ENCODE measurements around the gene MAL.
"Not testable (repeated sequence)": the region's sequence is repeated elsewhere in the genome, so short reads cannot be mapped to it uniquely, and the experiment has no call there.

DNA sequence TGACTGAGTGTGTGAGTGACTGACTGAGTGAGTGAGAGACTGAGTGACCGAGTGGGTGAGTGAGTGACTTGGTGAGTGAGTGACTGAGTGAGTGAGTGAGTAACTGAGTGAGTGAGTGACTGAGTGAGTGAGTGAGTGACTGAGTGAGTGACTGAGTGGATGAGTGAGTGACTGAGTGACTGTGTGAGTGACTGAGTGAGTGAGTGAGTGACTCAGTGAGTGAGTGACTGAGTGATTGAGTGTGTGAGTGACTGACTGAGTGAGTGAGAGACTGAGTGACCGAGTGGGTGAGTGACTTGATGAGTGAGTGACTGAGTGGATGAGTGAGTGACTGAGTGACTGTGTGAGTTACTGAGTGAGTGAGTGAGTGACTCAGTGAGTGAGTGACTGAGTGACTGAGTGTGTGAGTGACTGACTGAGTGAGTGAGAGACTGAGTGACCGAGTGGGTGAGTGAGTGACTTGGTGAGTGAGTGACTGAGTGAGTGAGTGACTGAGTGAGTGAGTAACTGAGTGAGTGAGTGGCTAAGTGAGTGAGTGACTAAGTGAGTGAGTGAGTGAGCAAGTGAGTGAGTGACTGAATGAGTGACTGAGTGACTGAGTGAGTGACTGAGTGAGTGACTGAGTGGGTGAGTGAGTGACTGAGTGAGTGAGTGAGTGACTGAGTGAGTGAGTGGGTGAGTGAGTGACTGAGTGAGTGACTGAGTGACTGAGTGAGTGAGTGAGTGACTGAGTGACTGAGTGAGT lies 12.5 kb downstream of the MAL start:
- TF ChIP-seq, protein P1, sequence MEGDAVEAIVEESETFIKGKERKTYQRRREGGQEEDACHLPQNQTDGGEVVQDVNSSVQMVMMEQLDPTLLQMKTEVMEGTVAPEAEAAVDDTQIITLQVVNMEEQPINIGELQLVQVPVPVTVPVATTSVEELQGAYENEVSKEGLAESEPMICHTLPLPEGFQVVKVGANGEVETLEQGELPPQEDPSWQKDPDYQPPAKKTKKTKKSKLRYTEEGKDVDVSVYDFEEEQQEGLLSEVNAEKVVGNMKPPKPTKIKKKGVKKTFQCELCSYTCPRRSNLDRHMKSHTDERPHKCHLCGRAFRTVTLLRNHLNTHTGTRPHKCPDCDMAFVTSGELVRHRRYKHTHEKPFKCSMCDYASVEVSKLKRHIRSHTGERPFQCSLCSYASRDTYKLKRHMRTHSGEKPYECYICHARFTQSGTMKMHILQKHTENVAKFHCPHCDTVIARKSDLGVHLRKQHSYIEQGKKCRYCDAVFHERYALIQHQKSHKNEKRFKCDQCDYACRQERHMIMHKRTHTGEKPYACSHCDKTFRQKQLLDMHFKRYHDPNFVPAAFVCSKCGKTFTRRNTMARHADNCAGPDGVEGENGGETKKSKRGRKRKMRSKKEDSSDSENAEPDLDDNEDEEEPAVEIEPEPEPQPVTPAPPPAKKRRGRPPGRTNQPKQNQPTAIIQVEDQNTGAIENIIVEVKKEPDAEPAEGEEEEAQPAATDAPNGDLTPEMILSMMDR (conservative IDR thresholded peaks at IDR 0.05; ENCODE audit: low read depth, low read length), result not testable (repeated sequence)
- not testable (repeated sequence) for TF ChIP-seq RAD21 (IDR thresholded peaks at IDR 0.05; ENCODE audit: low read length); MXI1 (IDR thresholded peaks at IDR 0.05; ENCODE audit: borderline replicate concordance, low read depth, low read length); POLR2A (IDR thresholded peaks at IDR 0.05; ENCODE audit: low read depth, low read length); NFE2L2 (IDR thresholded peaks at IDR 0.05; ENCODE audit: low read depth, low read length); CEBPB (IDR thresholded peaks at IDR 0.05; ENCODE audit: low read depth, low read length); FOS (IDR thresholded peaks at IDR 0.05; ENCODE audit: low read depth, low read length); BHLHE40 (IDR thresholded peaks at IDR 0.05; ENCODE audit: low read depth, low read length); RCOR1 (IDR thresholded peaks at IDR 0.05; ENCODE audit: insufficient replicate concordance, low read length)

Measured in IMR-90 (cell line).